ENCODE data around the gene IGIP. TPM values are rescaled to one million over a fixed set of nuclear protein-coding genes. Genes with fewer than 3 reads are reported as not detected.
A peak's percentile ranks its signal among the peaks of the same experiment; 100 is the strongest.

Gene IGIP
- total and polyA plus RNA-seq, 2 donors (not counting 3 experiments of a cell fraction or from before 2014, with no cell fraction given), result 0.86 to 3.3 TPM

GRCh38 chr5:140169410-140169809 lies 43.7 kb downstream of the IGIP start:
- CTCF ChIA-PET, result interaction anchor here (1.0 to 2.2 kb wide), 22 partner anchors 8 to 382 kb away, joined by 3 to 31 read pairs (median 4); partner anchors contain the start of gene HBEGF
- DNase-seq (ENCODE audit: low read depth, low spot score) (peak; percentile 12), FAIRE-seq (peak; percentile 66)
- H3K4me3 ChIP-seq (replicated peaks in 1 of 3; ENCODE audit: insufficient read depth in 1 of 3, low read depth in 1 of 3, low read length in 3 of 3), result no peak overlapping the region
- POLR2A ChIA-PET, result no interaction called here
- no peaks in the 10 kb centered on the region for H3K9me3 ChIP-seq (replicated peaks; ENCODE audit: control insufficient read depth, insufficient read depth, low read length)
- intact Hi-C loops (cut with micrococcal nuclease), result no loop called here
- dilution Hi-C loops (cut with MboI; ENCODE audit: extremely low pct_ligation_motif_present, low sequenced_read_pairs), result no loop called here
- H3K79me2 ChIP-seq (ENCODE audit: control insufficient read depth, insufficient read depth, low read length), result no peaks in the 10 kb centered on the region
- H3K9ac ChIP-seq (replicated peaks; ENCODE audit: extremely low read depth, insufficient read depth, low read length), result no peak overlapping the region
- no peak overlapping the region for H3K4me2 ChIP-seq (ENCODE audit: insufficient read depth, low read length)
- H3K27me3 ChIP-seq (ENCODE audit: control insufficient read depth in 2 of 2, insufficient read depth in 2 of 2, low read length in 2 of 2), result peaks cover 0 to 1% of the 10 kb centered on the region in 2 experiments
- H3K27ac ChIP-seq (ENCODE audit: insufficient read depth, low read depth, low read length), result no peak overlapping the region
- no TSS peak for BruUV-seq (replicated peaks)
- H4K20me1 ChIP-seq (replicated peaks; ENCODE audit: control insufficient read depth, extremely low read depth, insufficient read depth, low read length), result no peaks in the 10 kb centered on the region
- TF ChIP-seq GATA2 (IDR thresholded peaks at IDR 0.05; ENCODE audit: insufficient read depth, insufficient read length, low read depth, low read length), result no peak
- no peak for TF ChIP-seq EZH2 (IDR thresholded peaks at IDR 0.05; ENCODE audit: borderline replicate concordance, low read depth, low read length, severe bottlenecking)
- no peak for TF ChIP-seq FOS (IDR thresholded peaks at IDR 0.05; ENCODE audit: borderline replicate concordance, insufficient read depth, low read length)
- TF ChIP-seq POLR2AphosphoS5 (IDR thresholded peaks at IDR 0.05; ENCODE audit: insufficient read depth, low read depth, low read length), result no peak
- TF ChIP-seq JUN (IDR thresholded peaks at IDR 0.05; ENCODE audit: borderline replicate concordance, insufficient read depth, insufficient read length, low read depth), result no peak
- no peak for TF ChIP-seq MYC (IDR thresholded peaks at IDR 0.05; ENCODE audit: low read depth, low read length)
- no peak for TF ChIP-seq POLR2A (IDR thresholded peaks at IDR 0.05; ENCODE audit: low read depth, low read length)
- no peak for TF ChIP-seq MAX (IDR thresholded peaks at IDR 0.05; ENCODE audit: insufficient read depth, insufficient read length)
- no peak for TF ChIP-seq CTCF (IDR thresholded peaks at IDR 0.05; ENCODE audit: extremely low read depth in 1 of 2, insufficient read depth in 1 of 2, low read depth in 1 of 2, low read length in 2 of 2)
- H2AFZ ChIP-seq (ENCODE audit: low read depth, low read length), result no peak overlapping the region
- H3K36me3 ChIP-seq (ENCODE audit: control insufficient read depth in 2 of 2, extremely low read depth in 1 of 2, insufficient read depth in 2 of 2, low read length in 2 of 2), result no peaks in the 10 kb centered on the region
- H3K4me1 ChIP-seq (ENCODE audit: control insufficient read depth, extremely low read depth, insufficient read depth, low read length), result peaks cover under 1% of the 10 kb centered on the region
- H3K9me1 ChIP-seq (replicated peaks; ENCODE audit: control insufficient read depth, extremely low read depth, insufficient read depth, low read length), result no peaks in the 10 kb centered on the region

All from endothelial cell of umbilical vein (primary cell).